HEK293 (cell line): ENCODE results near the gene SH3TC1.

Source experiments
- CTCF ChIA-PET: fragments of 350-600 bp; formaldehyde crosslinking; extraction: SDS; loops from one replicate; lab custom pipeline; 2021; ENCODE audit warnings: antibody characterized with exemption; lab: Yijun Ruan, JAX
- POLR2A ChIA-PET: fragments of 300-600 bp; formaldehyde crosslinking; extraction: SDS; loops from one replicate; lab custom pipeline; 2020; ENCODE audit warnings: antibody characterized with exemption, inconsistent platforms; lab: Yijun Ruan, JAX
- H3K27ac ChIP-seq: fragments of 200-500 bp; sonication (Bioruptor generic); 2 replicates; pipeline ENCODE4 v1.5.1; 2014; ENCODE audit warnings: low read depth, low read length, control low read depth, inconsistent platforms; ENCODE audit errors: extremely low read depth
- H3K36me3 ChIP-seq, 2 experiments: fragments of 200-500 bp in 1 of 2; sonication (Bioruptor generic) in 1 of 2; 1 replicate in 1 of 2; 2 replicates in 1 of 2; pipeline ENCODE4 v1.5.1; 2014 to 2017; ENCODE audit warnings: inconsistent platforms in 2 of 2, low read length in 2 of 2; ENCODE audit not compliant: control insufficient read depth in 2 of 2, insufficient read depth in 1 of 2
- H3K4me1 ChIP-seq: fragments of 200-500 bp; sonication (Bioruptor generic); 2 replicates; pipeline ENCODE4 v1.5.1; 2014; ENCODE audit warnings: mild to moderate bottlenecking, low read length, inconsistent platforms; ENCODE audit not compliant: control insufficient read depth, insufficient read depth
- H3K4me3 ChIP-seq: 2 replicates; pipeline ENCODE4 v1.5.1; 2011; ENCODE audit warnings: low read depth, mild to moderate bottlenecking, control low read depth, low read length, moderate library complexity
- H3K9me3 ChIP-seq: fragments of 200-500 bp; sonication (Bioruptor generic); 2 replicates; pipeline ENCODE4 v1.5.1; 2014; ENCODE audit warnings: low read depth, low read length, inconsistent platforms; ENCODE audit not compliant: control insufficient read depth, insufficient read depth
- HOXA7 ChIP-seq: sonication (generic); formaldehyde crosslinking; IDR thresholded peaks from 2 replicates; pipeline ENCODE4 v1.8.1; 2022; ENCODE audit warnings: missing genetic modification reagents, borderline replicate concordance
- SP2 ChIP-seq: fragments of 450-650 bp; formaldehyde crosslinking; IDR thresholded peaks from 2 replicates; pipeline ENCODE4 v1.5.1; 2016; ENCODE audit warnings: missing biosample characterization, missing genetic modification characterization
- ZFP3 ChIP-seq: fragments of 450-650 bp; formaldehyde crosslinking; IDR thresholded peaks from 2 replicates; pipeline ENCODE4 v1.5.1; 2016; ENCODE audit warnings: low read depth, missing biosample characterization, missing genetic modification characterization
- ZIC2 ChIP-seq: fragments of 450-650 bp; formaldehyde crosslinking; IDR thresholded peaks from 2 replicates; pipeline ENCODE4 v1.5.1; 2016; ENCODE audit warnings: missing biosample characterization, missing genetic modification characterization
- ZNF132 ChIP-seq: fragments of 450-650 bp; formaldehyde crosslinking; IDR thresholded peaks from 2 replicates; pipeline ENCODE4 v1.5.1; 2017; ENCODE audit warnings: missing biosample characterization, missing genetic modification characterization, borderline replicate concordance
- ZNF133 ChIP-seq: fragments of 450-650 bp; formaldehyde crosslinking; IDR thresholded peaks from 2 replicates; pipeline ENCODE4 v1.5.1; 2016; ENCODE audit warnings: missing biosample characterization, missing genetic modification characterization
- ZNF274 ChIP-seq, 2 experiments: fragments of 200-500 bp in 1 of 2; fragments of 450-650 bp in 1 of 2; sonication (Bioruptor generic) in 1 of 2; formaldehyde crosslinking in 1 of 2; IDR thresholded peaks; 2 replicates each; pipeline versions ENCODE4 v1.5.1 to v1.6.1; 2014 to 2016; ENCODE audit warnings: borderline replicate concordance in 1 of 2, inconsistent platforms in 1 of 2, low read length in 1 of 2, missing biosample characterization in 1 of 2, missing genetic modification characterization in 1 of 2
- ZNF324 ChIP-seq: fragments of 450-650 bp; formaldehyde crosslinking; IDR thresholded peaks from 2 replicates; pipeline ENCODE4 v1.5.1; 2016; ENCODE audit warnings: missing biosample characterization, missing genetic modification characterization
- ZNF416 ChIP-seq: fragments of 450-650 bp; formaldehyde crosslinking; IDR thresholded peaks from 2 replicates; pipeline ENCODE4 v1.5.1; 2016; ENCODE audit warnings: missing biosample characterization, missing genetic modification characterization
- ZNF426 ChIP-seq: fragments of 450-650 bp; formaldehyde crosslinking; IDR thresholded peaks from 2 replicates; pipeline ENCODE4 v1.5.1; 2017; ENCODE audit warnings: missing biosample characterization, missing genetic modification characterization, mild to moderate bottlenecking, inconsistent platforms, moderate library complexity
- ZNF48 ChIP-seq: fragments of 450-650 bp; formaldehyde crosslinking; IDR thresholded peaks from 2 replicates; pipeline ENCODE4 v1.5.1; 2016; ENCODE audit warnings: missing biosample characterization, missing genetic modification characterization
- ZNF626 ChIP-seq: fragments of 450-650 bp; sonication (Bioruptor Pico); formaldehyde crosslinking; IDR thresholded peaks from 2 replicates; pipeline ENCODE4 v1.5.1; 2018; ENCODE audit warnings: missing biosample characterization, missing genetic modification characterization, inconsistent platforms
- ZNF658 ChIP-seq: fragments of 450-650 bp; formaldehyde crosslinking; IDR thresholded peaks from 2 replicates; pipeline ENCODE4; 2016; ENCODE audit warnings: missing biosample characterization, missing genetic modification characterization
- ZNF701 ChIP-seq: fragments of 450-650 bp; formaldehyde crosslinking; IDR thresholded peaks from 2 replicates; pipeline ENCODE4 v1.5.1; 2016; ENCODE audit warnings: missing biosample characterization, missing genetic modification characterization
- ZNF792 ChIP-seq: fragments of 450-650 bp; formaldehyde crosslinking; IDR thresholded peaks from 2 replicates; pipeline ENCODE4 v1.5.1; 2016; ENCODE audit warnings: missing biosample characterization, missing genetic modification characterization
- ZNF843 ChIP-seq: fragments of 450-650 bp; formaldehyde crosslinking; IDR thresholded peaks from 2 replicates; pipeline ENCODE4 v1.5.1; 2016; ENCODE audit warnings: missing biosample characterization, missing genetic modification characterization
- ZSCAN23 ChIP-seq: fragments of 450-650 bp; formaldehyde crosslinking; IDR thresholded peaks from 2 replicates; pipeline ENCODE4 v1.5.1; 2016; ENCODE audit warnings: missing biosample characterization, missing genetic modification characterization
- ZSCAN30 ChIP-seq: fragments of 450-650 bp; IDR thresholded peaks from 2 replicates; pipeline ENCODE4 v1.5.1; 2018; ENCODE audit warnings: missing biosample characterization, mild to moderate bottlenecking, missing genetic modification characterization, moderate library complexity
- ZXDB ChIP-seq: fragments of 450-650 bp; formaldehyde crosslinking; IDR thresholded peaks from 2 replicates; pipeline ENCODE4 v1.5.1; 2016; ENCODE audit warnings: missing biosample characterization, missing genetic modification characterization
- TF ChIP-seq, protein P1 (sequence below): fragments of 450-650 bp; formaldehyde crosslinking; IDR thresholded peaks from 2 replicates; pipeline ENCODE4; 2016; ENCODE audit warnings: missing biosample characterization, missing genetic modification characterization
- TF ChIP-seq, protein P2 (sequence below): fragments of 450-650 bp; formaldehyde crosslinking; IDR thresholded peaks from 2 replicates; pipeline ENCODE4 v1.5.1; 2016; ENCODE audit warnings: missing biosample characterization, missing genetic modification characterization
- TF ChIP-seq, protein P3 (sequence below): fragments of 450-650 bp; formaldehyde crosslinking; IDR thresholded peaks from 2 replicates; pipeline ENCODE4 v1.5.1; 2016; ENCODE audit warnings: missing biosample characterization, missing genetic modification characterization
- TF ChIP-seq, protein P4 (sequence below): fragments of 450-650 bp; formaldehyde crosslinking; IDR thresholded peaks from 2 replicates; pipeline ENCODE4 v1.5.1; 2016; ENCODE audit warnings: missing biosample characterization, missing genetic modification characterization
- TF ChIP-seq, protein P5 (sequence below): fragments of 450-650 bp; formaldehyde crosslinking; IDR thresholded peaks from 2 replicates; pipeline ENCODE4 v1.5.1; 2016; ENCODE audit warnings: missing biosample characterization, missing genetic modification characterization, borderline replicate concordance

Gene SH3TC1

DNA sequence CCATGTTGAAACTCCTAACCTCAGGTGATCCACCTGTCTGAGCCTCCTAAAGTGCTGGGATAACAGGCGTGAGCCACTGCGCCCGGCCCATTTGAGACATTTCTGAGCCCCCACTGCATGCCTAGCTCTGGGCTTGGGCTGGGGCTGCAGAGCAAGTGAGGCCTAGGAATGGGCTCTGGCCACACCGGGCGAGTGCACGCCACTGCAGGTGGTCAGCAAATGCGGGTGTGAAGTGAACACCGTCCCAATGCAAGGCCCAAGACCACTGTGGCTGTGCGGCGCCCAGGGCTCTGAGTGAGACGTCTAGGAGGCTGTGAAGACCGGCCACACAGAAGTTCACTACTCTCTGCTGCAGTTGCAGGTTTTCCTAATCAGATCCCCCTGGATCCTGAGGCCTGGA is 9.5 kb downstream of the SH3TC1 start:
- ChIA-PET CTCF (interaction anchor here (0.7 to 1.0 kb wide), 2 partner anchors 10 to 35 kb away, joined by 3 to 5 read pairs; partner anchors contain the start of gene SH3TC1), POLR2A (no interaction called here)
- H3K4me1 ChIP-seq, result no peaks in the 10 kb centered on the region
- no peak overlapping the region for H3K4me3 ChIP-seq
- H3K27ac ChIP-seq, result no peak overlapping the region
- no peaks in the 10 kb centered on the region for H3K36me3 ChIP-seq
- no peak for TF ChIP-seq ZFP3 (tag by site-specific recombination)
- no peak for TF ChIP-seq ZNF132 (tag by site-specific recombination)
- no peak for TF ChIP-seq ZNF792 (tag by site-specific recombination)
- TF ChIP-seq ZNF843 (tag by site-specific recombination), result no peak
- TF ChIP-seq, protein P1, sequence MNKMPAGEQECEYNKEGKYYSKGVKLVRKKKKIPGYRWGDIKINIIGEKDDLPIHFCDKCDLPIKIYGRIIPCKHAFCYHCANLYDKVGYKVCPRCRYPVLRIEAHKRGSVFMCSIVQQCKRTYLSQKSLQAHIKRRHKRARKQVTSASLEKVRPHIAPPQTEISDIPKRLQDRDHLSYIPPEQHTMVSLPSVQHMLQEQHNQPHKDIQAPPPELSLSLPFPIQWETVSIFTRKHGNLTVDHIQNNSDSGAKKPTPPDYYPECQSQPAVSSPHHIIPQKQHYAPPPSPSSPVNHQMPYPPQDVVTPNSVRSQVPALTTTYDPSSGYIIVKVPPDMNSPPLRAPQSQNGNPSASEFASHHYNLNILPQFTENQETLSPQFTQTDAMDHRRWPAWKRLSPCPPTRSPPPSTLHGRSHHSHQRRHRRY (tag by site-specific recombination), result no peak
- no peak for TF ChIP-seq ZNF324 (tag by site-specific recombination)
- no peak for TF ChIP-seq ZIC2 (tag by site-specific recombination)
- no peak for TF ChIP-seq ZXDB (tag by site-specific recombination)
- TF ChIP-seq, protein P2, sequence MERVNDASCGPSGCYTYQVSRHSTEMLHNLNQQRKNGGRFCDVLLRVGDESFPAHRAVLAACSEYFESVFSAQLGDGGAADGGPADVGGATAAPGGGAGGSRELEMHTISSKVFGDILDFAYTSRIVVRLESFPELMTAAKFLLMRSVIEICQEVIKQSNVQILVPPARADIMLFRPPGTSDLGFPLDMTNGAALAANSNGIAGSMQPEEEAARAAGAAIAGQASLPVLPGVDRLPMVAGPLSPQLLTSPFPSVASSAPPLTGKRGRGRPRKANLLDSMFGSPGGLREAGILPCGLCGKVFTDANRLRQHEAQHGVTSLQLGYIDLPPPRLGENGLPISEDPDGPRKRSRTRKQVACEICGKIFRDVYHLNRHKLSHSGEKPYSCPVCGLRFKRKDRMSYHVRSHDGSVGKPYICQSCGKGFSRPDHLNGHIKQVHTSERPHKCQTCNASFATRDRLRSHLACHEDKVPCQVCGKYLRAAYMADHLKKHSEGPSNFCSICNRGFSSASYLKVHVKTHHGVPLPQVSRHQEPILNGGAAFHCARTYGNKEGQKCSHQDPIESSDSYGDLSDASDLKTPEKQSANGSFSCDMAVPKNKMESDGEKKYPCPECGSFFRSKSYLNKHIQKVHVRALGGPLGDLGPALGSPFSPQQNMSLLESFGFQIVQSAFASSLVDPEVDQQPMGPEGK (tag by site-specific recombination), result no peak
- TF ChIP-seq ZNF626, result no peak
- no peaks in the 10 kb centered on the region for H3K9me3 ChIP-seq

DNA sequence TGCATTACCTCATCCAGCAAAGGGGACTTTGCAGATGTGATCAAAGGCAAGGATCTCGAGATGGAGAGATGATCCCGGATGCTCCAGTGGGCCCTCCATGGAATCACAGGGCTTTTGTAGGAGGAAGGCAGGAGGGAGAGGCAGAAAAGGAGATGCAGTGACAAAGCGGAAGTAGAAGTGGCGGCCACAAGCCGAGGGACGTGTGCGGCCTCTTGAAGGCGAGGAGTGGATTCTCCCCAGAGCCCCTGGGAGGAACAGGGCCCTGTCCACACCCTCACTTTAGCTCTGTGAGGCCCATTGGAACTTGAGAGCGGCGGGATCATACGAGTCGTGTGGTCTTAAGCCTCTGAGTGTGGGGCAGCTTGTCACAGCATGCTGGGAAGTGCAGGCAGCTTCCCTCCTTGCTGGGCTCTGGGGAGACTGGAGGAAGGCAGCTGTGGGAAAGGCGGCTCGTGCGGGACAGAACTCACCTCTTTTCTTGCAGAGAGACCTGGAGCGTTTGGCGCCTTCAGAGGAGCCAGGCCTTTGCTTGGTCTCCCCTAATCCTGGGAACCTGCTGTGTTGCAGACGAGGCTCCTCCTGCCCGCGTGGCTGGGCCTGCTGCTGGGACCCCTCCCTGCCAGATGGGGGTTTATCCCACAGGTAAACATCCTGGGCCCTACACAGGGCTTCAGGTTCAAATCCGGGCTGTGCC is 10.2 kb downstream of the SH3TC1 start:
- TF ChIP-seq, protein P3, sequence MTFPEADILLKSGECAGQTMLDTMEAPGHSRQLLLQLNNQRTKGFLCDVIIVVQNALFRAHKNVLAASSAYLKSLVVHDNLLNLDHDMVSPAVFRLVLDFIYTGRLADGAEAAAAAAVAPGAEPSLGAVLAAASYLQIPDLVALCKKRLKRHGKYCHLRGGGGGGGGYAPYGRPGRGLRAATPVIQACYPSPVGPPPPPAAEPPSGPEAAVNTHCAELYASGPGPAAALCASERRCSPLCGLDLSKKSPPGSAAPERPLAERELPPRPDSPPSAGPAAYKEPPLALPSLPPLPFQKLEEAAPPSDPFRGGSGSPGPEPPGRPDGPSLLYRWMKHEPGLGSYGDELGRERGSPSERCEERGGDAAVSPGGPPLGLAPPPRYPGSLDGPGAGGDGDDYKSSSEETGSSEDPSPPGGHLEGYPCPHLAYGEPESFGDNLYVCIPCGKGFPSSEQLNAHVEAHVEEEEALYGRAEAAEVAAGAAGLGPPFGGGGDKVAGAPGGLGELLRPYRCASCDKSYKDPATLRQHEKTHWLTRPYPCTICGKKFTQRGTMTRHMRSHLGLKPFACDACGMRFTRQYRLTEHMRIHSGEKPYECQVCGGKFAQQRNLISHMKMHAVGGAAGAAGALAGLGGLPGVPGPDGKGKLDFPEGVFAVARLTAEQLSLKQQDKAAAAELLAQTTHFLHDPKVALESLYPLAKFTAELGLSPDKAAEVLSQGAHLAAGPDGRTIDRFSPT (tag by site-specific recombination), result no peak
- TF ChIP-seq ZSCAN30 (tag by site-specific recombination), result no peak
- TF ChIP-seq ZNF48, result no peak
- TF ChIP-seq, protein P4, sequence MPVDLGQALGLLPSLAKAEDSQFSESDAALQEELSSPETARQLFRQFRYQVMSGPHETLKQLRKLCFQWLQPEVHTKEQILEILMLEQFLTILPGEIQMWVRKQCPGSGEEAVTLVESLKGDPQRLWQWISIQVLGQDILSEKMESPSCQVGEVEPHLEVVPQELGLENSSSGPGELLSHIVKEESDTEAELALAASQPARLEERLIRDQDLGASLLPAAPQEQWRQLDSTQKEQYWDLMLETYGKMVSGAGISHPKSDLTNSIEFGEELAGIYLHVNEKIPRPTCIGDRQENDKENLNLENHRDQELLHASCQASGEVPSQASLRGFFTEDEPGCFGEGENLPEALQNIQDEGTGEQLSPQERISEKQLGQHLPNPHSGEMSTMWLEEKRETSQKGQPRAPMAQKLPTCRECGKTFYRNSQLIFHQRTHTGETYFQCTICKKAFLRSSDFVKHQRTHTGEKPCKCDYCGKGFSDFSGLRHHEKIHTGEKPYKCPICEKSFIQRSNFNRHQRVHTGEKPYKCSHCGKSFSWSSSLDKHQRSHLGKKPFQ (tag by site-specific recombination), result no peak
- no peak for TF ChIP-seq ZNF658 (tag by site-specific recombination)
- TF ChIP-seq ZNF701 (tag by site-specific recombination), result no peak
- TF ChIP-seq ZSCAN23, result no peak
- no peak for TF ChIP-seq ZNF274 (IDR thresholded peaks at IDR 0.05; ENCODE audit: low read length)
- no peak for TF ChIP-seq ZNF274 (tag by site-specific recombination; IDR thresholded peaks at IDR 0.05; ENCODE audit: borderline replicate concordance)
- TF ChIP-seq ZNF416 (tag by site-specific recombination), result no peak
- TF ChIP-seq ZNF426 (tag by site-specific recombination), result no peak
- no peak for TF ChIP-seq HOXA7 (CRISPR knock-in tag)
- TF ChIP-seq ZNF133 (tag by site-specific recombination), result no peak
- TF ChIP-seq, protein P5, sequence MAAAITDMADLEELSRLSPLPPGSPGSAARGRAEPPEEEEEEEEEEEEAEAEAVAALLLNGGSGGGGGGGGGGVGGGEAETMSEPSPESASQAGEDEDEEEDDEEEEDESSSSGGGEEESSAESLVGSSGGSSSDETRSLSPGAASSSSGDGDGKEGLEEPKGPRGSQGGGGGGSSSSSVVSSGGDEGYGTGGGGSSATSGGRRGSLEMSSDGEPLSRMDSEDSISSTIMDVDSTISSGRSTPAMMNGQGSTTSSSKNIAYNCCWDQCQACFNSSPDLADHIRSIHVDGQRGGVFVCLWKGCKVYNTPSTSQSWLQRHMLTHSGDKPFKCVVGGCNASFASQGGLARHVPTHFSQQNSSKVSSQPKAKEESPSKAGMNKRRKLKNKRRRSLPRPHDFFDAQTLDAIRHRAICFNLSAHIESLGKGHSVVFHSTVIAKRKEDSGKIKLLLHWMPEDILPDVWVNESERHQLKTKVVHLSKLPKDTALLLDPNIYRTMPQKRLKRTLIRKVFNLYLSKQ (tag by site-specific recombination), result no peak
- TF ChIP-seq SP2, result no peak
- POLR2A ChIA-PET, result no interaction called here
- no peaks in the 10 kb centered on the region for H3K4me1 ChIP-seq

More for the DNA sequence above, 10.2 kb downstream of the SH3TC1 start:
- no peak overlapping the region for H3K27ac ChIP-seq
- H3K4me3 ChIP-seq, result no peak overlapping the region
- H3K9me3 ChIP-seq, result no peaks in the 10 kb centered on the region
- H3K36me3 ChIP-seq, result no peaks in the 10 kb centered on the region
- CTCF ChIA-PET, result interaction anchor here (0.7 kb wide), 1 partner anchor 36 kb away, joined by 5 read pairs; no protein-coding TSS in a partner anchor
